IPS DF 4.7 (cell line): ENCODE measurements around the gene RNU11.
A peak's percentile ranks its signal among the peaks of the same experiment; 100 is the strongest.
"Not testable (repeated sequence)": the region's sequence is repeated elsewhere in the genome, so short reads cannot be mapped to it uniquely, and the experiment has no call there.

Source experiments
- DNase-seq: peaks from one replicate; pipeline ENCODE4 v3.0.0-alpha.2; 2013; ENCODE audit warnings: low spot score; ENCODE audit errors: extremely low read depth

The RNU11 gene

DNA sequence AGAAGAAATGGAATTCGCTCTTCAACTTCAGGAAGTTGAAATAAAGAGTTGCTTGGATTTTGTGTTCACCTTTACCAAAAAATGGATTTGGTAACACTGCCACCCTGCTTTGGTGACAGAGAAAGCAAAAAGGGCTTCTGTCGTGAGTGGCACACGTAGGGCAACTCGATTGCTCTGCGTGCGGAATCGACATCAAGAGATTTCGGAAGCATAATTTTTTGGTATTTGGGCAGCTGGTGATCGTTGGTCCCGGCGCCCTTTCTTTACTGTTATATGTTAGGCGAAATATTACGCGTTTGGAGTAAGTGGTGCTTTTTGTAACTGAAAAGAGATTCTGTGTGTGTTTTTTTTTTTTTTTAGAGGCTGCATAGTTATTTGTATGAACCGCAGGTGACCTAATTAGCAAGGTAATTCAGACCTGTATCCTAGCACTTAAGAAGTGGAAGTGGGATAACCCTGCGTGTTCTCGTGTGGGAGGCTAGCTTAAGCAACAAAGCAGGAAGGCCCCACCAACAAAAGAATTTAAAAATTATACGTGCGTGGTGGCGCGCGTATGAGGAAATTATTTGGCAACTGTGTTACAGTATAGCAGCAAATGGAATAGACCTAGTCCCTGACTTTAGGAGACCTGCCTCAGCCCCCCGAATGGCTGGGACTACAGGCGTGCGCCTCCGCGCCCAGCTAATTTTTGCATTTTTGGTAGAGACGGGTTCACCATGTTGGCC, at the start of gene RNU11:
RNU11 (plus strand) TSS at position 127 of the 725 bp plus-strand sequence.
- peak; percentile 89 for DNase-seq

- no peak for DNase-seq
These were observed 46.7 kb upstream of the RNU11 start for GRCh38 chr1:28601696-28602095.

DNA sequence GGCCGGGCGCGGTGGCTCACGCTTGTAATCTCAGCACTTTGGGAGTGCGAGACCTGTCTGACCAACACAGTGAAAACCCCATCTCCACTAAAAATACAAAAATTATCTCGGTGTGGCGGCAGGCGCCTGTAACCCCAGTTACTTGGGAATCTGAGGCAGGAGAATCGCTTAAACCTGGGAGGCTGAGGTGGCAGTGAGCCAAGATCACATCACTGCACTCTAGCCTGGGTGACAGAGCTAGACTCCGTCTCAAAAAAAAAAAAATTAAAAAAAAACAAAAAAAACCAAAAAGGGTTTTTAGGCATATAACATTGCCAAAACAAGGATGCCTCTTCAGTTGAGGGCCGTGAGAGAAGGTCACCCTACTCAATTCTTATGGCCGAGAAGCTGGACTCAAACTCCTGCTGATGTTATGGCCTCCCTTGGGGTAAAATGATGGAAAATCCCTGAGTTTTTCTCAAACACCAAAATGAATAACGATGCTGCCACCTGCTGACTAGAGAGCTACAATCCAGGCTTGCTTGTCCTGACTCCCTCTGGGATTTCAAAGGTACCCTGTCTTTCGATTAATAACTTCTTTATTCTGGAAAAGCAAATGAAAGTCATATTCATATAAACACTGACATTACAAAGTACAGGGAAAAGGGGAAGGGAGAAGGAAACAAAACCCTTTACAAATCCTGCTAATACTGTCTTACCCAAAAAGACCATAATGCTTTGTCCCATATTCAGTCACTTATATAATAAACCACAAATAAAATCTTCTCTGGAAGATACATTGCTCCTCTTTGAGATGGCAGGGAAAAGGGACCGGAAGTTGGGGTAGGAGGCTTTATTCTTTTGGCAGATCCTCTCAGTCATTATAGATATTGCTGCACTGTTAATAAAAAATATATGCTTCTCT, 45.6 kb upstream of the RNU11 start:
- no peak for DNase-seq

DNA sequence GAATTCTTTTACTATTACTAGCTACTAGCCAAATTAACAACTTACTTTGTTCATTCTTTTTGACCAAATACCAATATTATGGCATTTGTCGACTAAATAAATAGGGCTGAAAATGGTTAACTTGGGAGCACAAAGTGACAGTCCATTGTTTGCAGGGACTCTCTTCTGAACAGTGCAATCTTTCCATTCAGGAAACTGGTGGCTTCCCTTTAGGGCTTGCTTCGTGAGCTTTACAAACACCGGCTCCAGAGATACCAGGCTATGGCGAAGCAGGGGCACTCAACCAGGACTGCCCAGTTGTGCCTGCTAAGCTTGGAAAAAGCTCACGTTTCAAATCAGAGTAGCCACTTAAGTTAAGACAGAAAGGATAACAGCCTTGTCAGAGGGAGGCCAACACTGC, 44.0 kb upstream of the RNU11 start:
- no peak for DNase-seq

DNA sequence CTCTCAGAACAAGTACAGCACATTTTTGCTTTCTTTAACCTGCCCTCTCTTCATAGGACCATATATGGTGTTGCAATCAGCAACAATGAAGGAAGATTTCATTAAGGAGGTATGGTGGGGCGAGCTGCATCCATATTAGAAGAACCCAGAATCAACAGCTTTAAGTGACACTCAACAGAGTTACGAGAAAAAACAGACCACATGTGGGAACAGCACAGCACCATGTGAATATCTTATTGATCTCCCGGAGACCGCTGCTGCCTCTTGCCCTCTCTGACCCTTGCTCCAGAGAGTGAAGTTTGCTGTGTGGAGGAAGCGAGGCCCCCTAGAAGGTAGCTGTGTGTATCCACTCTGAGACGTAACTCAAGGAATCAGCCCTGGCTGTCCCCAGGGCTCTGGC, 43.4 kb upstream of the RNU11 start:
- DNase-seq = no peak

DNA sequence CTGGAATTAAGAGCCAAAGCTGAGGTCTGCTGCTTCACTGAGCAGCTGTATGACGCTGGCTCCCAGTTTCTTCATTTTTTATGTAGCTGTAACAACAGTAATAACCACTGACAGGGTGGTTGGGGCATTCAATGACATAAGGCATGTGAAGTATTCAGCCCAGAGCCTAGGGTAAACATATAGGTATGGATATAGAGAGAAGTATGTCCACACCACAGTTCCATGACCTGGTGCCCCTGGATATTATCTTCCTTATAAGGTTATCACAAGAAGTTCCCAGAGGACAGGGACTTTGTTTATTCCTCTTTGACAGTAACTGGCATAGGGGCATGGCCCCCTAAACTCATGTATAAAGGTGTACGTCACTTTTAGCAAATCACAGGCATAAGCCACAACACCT, 41.6 kb upstream of the RNU11 start:
- no peak for DNase-seq

- DNase-seq = no peak
These were observed 35.2 kb upstream of the RNU11 start for GRCh38 chr1:28613175-28613574.

DNA sequence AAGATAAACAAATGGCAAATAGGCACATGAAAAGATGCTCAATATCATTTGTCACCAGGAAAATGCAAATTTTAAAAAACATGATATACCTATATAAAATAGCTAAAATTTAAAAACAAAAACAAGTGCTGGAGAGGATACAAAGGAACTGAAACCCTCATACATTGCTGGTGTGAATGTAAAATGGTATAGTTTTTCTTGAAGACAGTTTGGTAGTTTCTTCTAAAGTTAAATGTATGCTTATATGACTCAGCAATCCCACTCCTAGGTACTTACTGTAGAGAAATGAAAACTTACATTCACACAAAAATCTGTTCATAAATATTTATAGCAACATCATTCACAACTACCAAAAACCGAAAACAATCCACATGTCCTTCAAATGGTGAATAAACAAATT, 16.7 kb upstream of the RNU11 start:
- no peak for DNase-seq

GRCh38 chr1:28632560-28632959, 15.8 kb upstream of the RNU11 start:
- DNase-seq = no peak

- DNase-seq = no peak
These were observed 7.6 kb upstream of the RNU11 start for GRCh38 chr1:28640766-28641165.

DNA sequence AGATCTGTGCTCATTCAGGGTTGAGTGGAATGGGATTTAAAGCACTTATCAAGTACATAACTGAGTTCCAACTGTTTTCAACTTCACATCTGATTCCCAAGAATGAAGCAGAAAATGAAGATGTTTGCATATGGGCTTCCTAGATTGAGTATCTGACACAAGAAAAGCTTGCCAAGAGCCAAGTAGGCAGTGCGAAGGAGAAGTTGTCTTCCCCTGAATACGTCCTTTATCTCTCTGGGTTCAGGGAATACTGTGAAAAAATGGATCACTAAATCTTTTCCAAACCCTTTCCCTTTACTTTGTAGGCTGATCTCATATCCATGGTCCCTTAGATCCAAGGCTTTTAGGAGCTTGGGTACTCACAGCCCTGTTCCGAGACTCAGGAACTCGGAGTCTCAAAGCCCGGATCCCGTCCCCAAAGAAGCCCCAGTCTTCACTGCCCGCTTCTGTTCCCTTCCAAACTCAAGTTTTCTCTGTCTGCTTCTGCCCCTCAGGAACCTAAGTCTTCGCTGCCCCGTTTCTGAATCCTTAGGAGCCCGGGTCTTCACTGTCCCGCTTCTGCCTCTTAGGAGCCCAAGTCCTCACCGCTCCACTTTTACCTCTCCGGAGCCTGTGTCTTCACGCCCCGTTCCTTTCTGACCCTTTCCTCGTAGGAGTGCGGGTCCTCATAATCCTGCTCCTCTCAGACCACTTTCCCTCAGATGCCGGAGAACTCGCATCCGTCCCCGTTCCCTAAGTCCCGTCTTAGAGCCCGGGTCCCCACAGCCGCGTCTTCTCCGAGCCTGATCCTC, 6.1 kb upstream of the RNU11 start:
- no peak for DNase-seq

- no peak for DNase-seq
These were observed 5.4 kb upstream of the RNU11 start, which contains the start of gene TAF12 for GRCh38 chr1:28642847-28643635. Gene TAF12, minus strand, starts transcription at chr1:28643067. Its CDS starts 20,986 bp downstream, at chr1:28622081.

- no peak for DNase-seq
These were observed 3.9 kb upstream of the RNU11 start for GRCh38 chr1:28644494-28644893.

DNA sequence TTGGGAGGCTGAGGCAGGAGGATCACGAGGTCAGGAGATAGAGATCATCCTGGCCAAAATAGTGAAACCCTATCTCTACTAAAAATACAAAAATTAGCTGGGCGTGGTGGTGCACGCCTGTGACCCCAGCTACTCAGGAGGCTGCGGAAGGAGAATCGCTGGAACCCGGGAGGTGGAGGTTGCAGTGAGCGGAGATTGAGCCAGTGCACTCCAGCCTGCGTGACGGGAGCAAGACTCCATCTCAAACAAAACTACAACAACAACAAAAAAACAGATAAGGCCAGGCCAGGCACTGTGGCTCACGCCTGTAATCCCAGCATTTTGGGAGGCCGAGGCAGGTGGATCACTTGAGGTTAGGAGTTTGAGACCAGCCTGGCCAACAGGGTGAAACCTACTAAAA, 3.0 kb upstream of the RNU11 start:
- DNase-seq = not testable (repeated sequence)

DNA sequence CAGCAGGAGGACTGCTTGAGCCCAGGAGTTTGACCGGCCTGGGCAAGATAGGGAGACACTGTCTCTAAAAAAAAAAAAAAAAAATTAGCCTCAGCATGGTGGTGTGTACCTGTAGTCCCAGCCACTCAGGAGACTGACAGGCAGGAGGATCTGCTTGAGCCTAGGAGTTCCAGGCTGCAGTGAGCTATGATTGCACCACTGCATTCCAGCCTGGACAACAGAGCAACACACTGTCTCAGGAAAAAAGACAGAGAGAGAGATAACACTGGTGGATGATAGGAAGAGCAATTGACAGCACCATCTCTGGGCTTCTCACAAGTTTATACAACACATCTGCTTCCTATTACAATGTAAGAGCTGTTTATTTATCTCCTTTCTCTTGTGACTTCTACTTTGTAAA, 2.4 kb upstream of the RNU11 start:
- no peak for DNase-seq

DNA sequence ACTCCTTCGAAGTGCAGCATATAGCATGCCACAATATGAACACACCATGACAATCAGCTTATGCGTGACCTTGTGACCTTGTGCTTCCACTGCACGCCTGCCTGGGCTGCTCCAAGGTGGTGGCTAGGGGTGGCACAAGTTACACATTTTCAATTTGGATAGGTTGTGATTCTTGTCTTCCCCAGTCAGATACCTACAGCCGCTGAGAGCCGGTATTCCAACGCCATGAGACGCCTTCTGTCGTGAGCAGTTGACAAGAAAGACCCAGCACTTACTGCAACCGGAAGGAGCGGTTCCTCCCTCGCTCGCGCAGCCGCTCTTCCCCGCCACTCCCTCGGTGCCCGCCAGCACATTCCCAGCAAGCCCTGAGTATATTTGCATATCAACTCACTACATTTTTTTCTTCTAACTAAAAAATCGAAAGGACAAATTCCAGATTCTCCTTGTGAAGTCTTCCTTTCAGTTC, 359 bp upstream of the RNU11 start:
- DNase-seq = no peak

DNA sequence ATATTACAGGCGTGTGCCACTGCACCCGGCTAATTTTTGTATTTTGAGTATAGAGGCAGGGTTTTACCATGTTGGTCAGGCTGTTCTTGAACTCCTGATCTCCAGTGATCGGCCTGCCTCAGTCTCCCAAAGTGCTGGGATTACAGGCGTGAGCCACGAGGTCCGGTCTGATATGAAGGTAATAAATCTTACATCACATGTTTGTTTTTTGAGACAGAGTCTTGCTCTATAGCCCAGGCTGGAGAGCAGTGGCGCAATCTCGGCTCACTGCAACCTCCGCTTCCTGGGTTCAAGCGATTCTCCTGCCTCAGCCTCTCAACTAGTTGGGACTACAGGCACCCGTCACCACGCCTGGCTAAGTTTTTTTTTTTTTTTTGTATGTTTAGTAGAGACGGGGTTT, 4.7 kb downstream of the RNU11 start:
- not testable (repeated sequence) for DNase-seq

- DNase-seq = not testable (repeated sequence)
These were observed 5.5 kb downstream of the RNU11 start for GRCh38 chr1:28653870-28654269.

GRCh38 chr1:28655448-28656311, 7.3 kb downstream of the RNU11 start:
- not testable (repeated sequence) for DNase-seq

DNA sequence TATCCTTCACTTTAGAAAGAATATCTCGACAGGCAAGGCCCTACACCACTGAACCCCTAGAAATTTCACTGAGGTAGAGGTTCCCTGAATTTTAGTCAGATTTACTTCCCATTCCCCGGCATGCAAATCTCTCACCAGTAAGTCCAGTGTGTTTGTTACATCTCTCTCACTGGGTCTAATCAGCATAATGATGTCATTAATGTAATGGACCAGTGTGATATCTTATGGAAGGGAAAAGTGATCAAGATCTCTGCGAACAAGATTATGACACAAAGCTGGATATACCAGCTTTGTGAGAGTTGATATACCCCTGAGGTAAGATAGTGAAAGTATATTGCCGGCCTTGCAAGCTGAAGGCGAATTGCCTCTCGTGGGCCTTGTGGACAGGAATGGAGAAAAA, 7.9 kb downstream of the RNU11 start:
- no peak for DNase-seq
